GM23338 (cell line): ENCODE measurements around the gene RXRB. TPM values are rescaled to one million over a fixed set of nuclear protein-coding genes. Genes with fewer than 3 reads are reported as not detected.

Experiments
- ATAC-seq: fragments of 200-7000 bp; cut with Tn5 transposase; 3 replicates; pipeline ENCODE4 v1.9.1; 2020
- DNase-seq: peaks from one replicate; pipeline ENCODE4 v3.0.0-alpha.2; 2015; ENCODE audit warnings: low spot score
- H2AFZ ChIP-seq: fragments of 200-600 bp; sonication (generic); 2 replicates; pipeline ENCODE4 v1.8.0; 2016; ENCODE audit warnings: antibody characterized with exemption, mild to moderate bottlenecking, moderate library complexity
- H3F3A ChIP-seq: fragments of 200-600 bp; sonication (generic); replicated peaks from 2 replicates; pipeline ENCODE4 v1.8.0; 2017; ENCODE audit warnings: antibody characterized with exemption, mixed run types, low read depth
- H3K27ac ChIP-seq: fragments of 200-600 bp; sonication (generic); 2 replicates; pipeline ENCODE4 v1.6.1; 2016; ENCODE audit warnings: low read depth
- H3K27me3 ChIP-seq: fragments of 200-600 bp; sonication (generic); 2 replicates; pipeline ENCODE4 v1.8.0; 2016; ENCODE audit warnings: mild to moderate bottlenecking, mixed run types, moderate library complexity; ENCODE audit not compliant: insufficient read depth
- H3K36me3 ChIP-seq: fragments of 200-600 bp; sonication (generic); 2 replicates; pipeline ENCODE4 v1.8.0; 2016; ENCODE audit warnings: mild to moderate bottlenecking; ENCODE audit not compliant: insufficient read depth
- H3K4me1 ChIP-seq: fragments of 200-600 bp; sonication (generic); 2 replicates; pipeline ENCODE4 v1.8.0; 2016; ENCODE audit warnings: mild to moderate bottlenecking, moderate library complexity; ENCODE audit not compliant: insufficient read depth
- H3K4me2 ChIP-seq: fragments of 200-600 bp; sonication (generic); 2 replicates; pipeline ENCODE4 v1.7.1; 2017; ENCODE audit warnings: mixed run types
- H3K4me3 ChIP-seq: fragments of 200-600 bp; sonication (generic); 2 replicates; pipeline ENCODE4 v1.6.1; 2016; ENCODE audit warnings: mixed run types
- H3K79me2 ChIP-seq: fragments of 200-600 bp; sonication (generic); replicated peaks from 2 replicates; pipeline ENCODE4 v1.8.0; 2017; ENCODE audit warnings: mild to moderate bottlenecking; ENCODE audit not compliant: insufficient read depth
- H3K9me2 ChIP-seq: fragments of 200-600 bp; sonication (generic); 2 replicates; pipeline ENCODE4 v1.8.0; 2017; ENCODE audit not compliant: insufficient read depth
- H4K20me1 ChIP-seq: fragments of 200-600 bp; sonication (generic); replicated peaks from 2 replicates; pipeline ENCODE4 v1.8.0; 2017; ENCODE audit warnings: mild to moderate bottlenecking; ENCODE audit not compliant: insufficient read depth
- H3K27ac Mint-ChIP-seq: 2 replicates; pipeline ENCODE4 v1.8.0; 2020; ENCODE audit warnings: inconsistent platforms, mild to moderate bottlenecking, moderate library complexity, mixed read lengths
- H3K27me3 Mint-ChIP-seq: 3 replicates; pipeline ENCODE4 v1.8.0; 2022; ENCODE audit warnings: low read depth, mild to moderate bottlenecking, moderate library complexity, mixed read lengths, inconsistent platforms; ENCODE audit not compliant: insufficient read depth, poor library complexity
- H3K36me3 Mint-ChIP-seq: 3 replicates; pipeline ENCODE4 v1.8.0; 2021; ENCODE audit warnings: low read depth, mild to moderate bottlenecking, inconsistent platforms, moderate library complexity, mixed read lengths
- H3K4me1 Mint-ChIP-seq: 3 replicates; pipeline ENCODE4 v1.8.0; 2020; ENCODE audit warnings: mild to moderate bottlenecking, inconsistent platforms, mixed read lengths
- H3K4me3 Mint-ChIP-seq: 3 replicates; pipeline ENCODE4 v1.8.0; 2021; ENCODE audit warnings: moderate library complexity, mild to moderate bottlenecking, inconsistent platforms, mixed read lengths
- H3K9me3 Mint-ChIP-seq: 3 replicates; pipeline ENCODE4 v1.8.0; 2020; ENCODE audit warnings: moderate library complexity, mild to moderate bottlenecking, inconsistent platforms, mixed read lengths
- CREB1 ChIP-seq: fragments of 250-450 bp; sonication (Bioruptor Pico); IDR thresholded peaks from 2 replicates; pipeline ENCODE4 v1.5.0; 2020; ENCODE audit warnings: low read depth, mild to moderate bottlenecking, moderate library complexity
- EZH2phosphoT487 ChIP-seq: fragments of 200-600 bp; sonication (generic); IDR thresholded peaks from one replicate; pipeline ENCODE4 v1.8.1; 2018; ENCODE audit warnings: antibody characterized with exemption; ENCODE audit not compliant: unreplicated experiment
- POLR2AphosphoS5 ChIP-seq: IDR thresholded peaks from 2 replicates; pipeline ENCODE4 v1.6.1; 2016; ENCODE audit warnings: antibody characterized with exemption, low read depth
- STAT1 ChIP-seq: IDR thresholded peaks from one replicate; pipeline ENCODE4 v1.6.1; 2016; ENCODE audit warnings: antibody characterized with exemption; ENCODE audit not compliant: unreplicated experiment
- ZNF462 ChIP-seq: fragments of 250-450 bp; sonication (Bioruptor Pico); IDR thresholded peaks from 2 replicates; pipeline ENCODE4 v1.5.0; 2020; ENCODE audit warnings: mild to moderate bottlenecking, moderate library complexity
- polyA plus RNA-seq: library from polyadenylated mRNA; unstranded; fragments of >200 nt; fragmentation: Nextera tagmentation; extraction: Ambion mirVana; gene quantifications from 2 replicates; pipeline ENCODE4 v1.2.1, GENCODE V29; 2016
- total RNA-seq: library from RNA; depleted of rRNA; stranded (reverse); fragments of >200 nt; shearing (Covaris generic); gene quantifications from 2 replicates; pipeline ENCODE4 v1.2.3, GENCODE V29; 2014

Gene RXRB
- total and polyA plus RNA-seq, 2 experiments from 2014 or later: 6.9 to 11.6 TPM

DNA sequence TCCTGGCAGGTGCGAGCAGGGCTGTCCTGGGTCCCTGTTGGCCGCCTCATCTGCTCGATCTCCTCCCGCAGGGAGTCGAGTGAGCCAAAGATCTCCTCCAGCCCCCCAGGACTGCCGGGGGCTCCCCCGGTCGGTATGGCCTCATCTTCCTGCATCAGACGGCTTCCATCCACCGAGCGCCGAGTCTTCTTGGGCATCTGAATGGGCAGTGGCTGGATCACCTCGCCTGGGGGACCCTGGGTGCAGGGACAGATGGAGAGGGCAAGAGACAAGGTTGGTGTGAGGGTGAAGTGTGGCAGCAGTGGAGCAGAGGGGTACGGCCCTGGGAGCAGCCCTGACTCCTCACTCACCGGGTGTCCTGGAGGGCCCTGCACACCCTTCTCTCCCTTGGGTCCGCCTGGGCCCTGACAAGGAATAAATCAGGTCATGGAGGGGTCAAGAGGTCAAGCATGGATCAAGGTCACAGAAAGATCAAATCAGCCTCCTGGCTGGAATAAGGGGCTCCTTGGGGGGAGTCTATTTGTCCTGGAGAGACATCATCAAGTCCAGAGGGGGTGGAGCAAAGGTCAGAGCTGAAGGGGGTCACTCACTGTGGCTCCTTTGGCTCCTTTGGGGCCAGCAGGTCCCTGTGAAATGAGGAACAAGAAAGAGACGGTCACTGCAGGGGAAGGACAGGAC, 34.7 kb downstream of the RXRB start:
- no peaks in the 10 kb centered on the region for H3K36me3 Mint-ChIP-seq
- Histone ChIP-seq H3K27me3 (peaks cover 15% of the 10 kb centered on the region), H3K79me2 (no peaks in the 10 kb centered on the region), H3K9me2 (no peaks in the 10 kb centered on the region), H3K27ac (no peak overlapping the region), H3F3A (0 out of 2 replicates have a peak, but pooled peaks cover 3% of the 10 kb centered on the region), H3K4me3 (no peak overlapping the region), H3K4me2 (no peak overlapping the region), H4K20me1 (no peaks in the 10 kb centered on the region), H2AFZ (no peak overlapping the region), H3K36me3 (no peaks in the 10 kb centered on the region), H3K4me1 (peaks cover 11% of the 10 kb centered on the region)
- no peak for TF ChIP-seq EZH2phosphoT487
- no peak for TF ChIP-seq STAT1
- TF ChIP-seq POLR2AphosphoS5: no peak
- no peak overlapping the region for H3K27ac Mint-ChIP-seq
- no peak for DNase-seq
- peaks cover 25% of the 10 kb centered on the region for H3K27me3 Mint-ChIP-seq
- ATAC-seq: no peak
- H3K9me3 Mint-ChIP-seq: no peaks in the 10 kb centered on the region; the same call in 1 of the 3 replicates
- H3K4me1 Mint-ChIP-seq: peaks cover 15% of the 10 kb centered on the region
- no peak overlapping the region; the same call in 2 of the 3 replicates for H3K4me3 Mint-ChIP-seq

- H3K9me3 Mint-ChIP-seq: no peaks in the 10 kb centered on the region; the same call in 1 of the 3 replicates
- H3K4me1 Mint-ChIP-seq: peaks cover 18% of the 10 kb centered on the region
- no peak overlapping the region for H3K4me3 ChIP-seq
- H3K36me3 Mint-ChIP-seq: no peaks in the 10 kb centered on the region
- 0 out of 2 replicates have a peak, but pooled peaks cover 3% of the 10 kb centered on the region for H3F3A ChIP-seq
- ATAC-seq (no peak), DNase-seq (peak; percentile 47)
- no peak overlapping the region; the same call in 1 of the 2 replicates for H3K27ac Mint-ChIP-seq
- H3K9me2 ChIP-seq: no peaks in the 10 kb centered on the region
- H3K36me3 ChIP-seq: no peaks in the 10 kb centered on the region
- no peak overlapping the region; the same call in 2 of the 3 replicates for H3K4me3 Mint-ChIP-seq
- TF ChIP-seq CREB1 (peak; percentile 84), ZNF462 (CRISPR knock-in tag) (no peak)
- H3K27ac ChIP-seq: no peak overlapping the region
- no peaks in the 10 kb centered on the region for H4K20me1 ChIP-seq
- H3K4me2 ChIP-seq: no peak overlapping the region
- peaks cover 12% of the 10 kb centered on the region for H3K4me1 ChIP-seq
- H2AFZ ChIP-seq: no peak overlapping the region
- peaks cover 25% of the 10 kb centered on the region for H3K27me3 Mint-ChIP-seq
- no peaks in the 10 kb centered on the region for H3K79me2 ChIP-seq
- peaks cover 15% of the 10 kb centered on the region for H3K27me3 ChIP-seq
These were observed 35.6 kb downstream of the RXRB start for GRCh38 chr6:33164665-33165373.
